HG02943 (cell line): ENCODE measurements around the gene SPRYD7.

Source experiments
- ATAC-seq: cut with Tn5 transposase; IDR thresholded peaks from one replicate; pipeline ENCODE4 v1.9.1; 2021; ENCODE audit warnings: mild to moderate bottlenecking, low read depth, moderate library complexity; ENCODE audit not compliant: unreplicated experiment

Gene SPRYD7

GRCh38 chr13:49867834-49868233 lies 68.3 kb downstream of the SPRYD7 start:
- no peak for ATAC-seq

GRCh38 chr13:49865218-49865617 lies 70.9 kb downstream of the SPRYD7 start:
- ATAC-seq, result no peak

GRCh38 chr13:49864509-49864908 lies 71.6 kb downstream of the SPRYD7 start:
- no peak for ATAC-seq
